Right ventricle myocardium inferior (tissue), 1 donor: ENCODE data around the gene NMRK1. TPM values are rescaled to one million over a fixed set of nuclear protein-coding genes. Genes with fewer than 3 reads are reported as not detected.

Experiments
- ATAC-seq: fragments of 200-7000 bp; cut with Tn5 transposase; one replicate; pipeline ENCODE4 v1.9.1; 2020; ENCODE audit warnings: mild to moderate bottlenecking, moderate library complexity
- DNase-seq: peaks from one replicate; pipeline ENCODE4 v3.0.0; 2021; ENCODE audit errors: missing footprints
- intact Hi-C: fragments of 100-400 bp; cut with DNase I; formaldehyde crosslinking; loops from one replicate; pipeline ENCODE4 v1.11.0; 2022
- total RNA-seq: library from RNA; stranded (reverse); fragmentation: NEBNext Ultra II Directional; extraction: Animal tissue kit (Norgen Biotek cat#: 25700); gene quantifications from one replicate; pipeline ENCODE4 v1.2.1, GENCODE V29; 2021
- donor health status: DM: no; HTN: yes; CAD: no; lungs with severe emphysema.

Gene NMRK1
- total RNA-seq, 1 donor from 2014 or later, result 21.9 TPM

DNA sequence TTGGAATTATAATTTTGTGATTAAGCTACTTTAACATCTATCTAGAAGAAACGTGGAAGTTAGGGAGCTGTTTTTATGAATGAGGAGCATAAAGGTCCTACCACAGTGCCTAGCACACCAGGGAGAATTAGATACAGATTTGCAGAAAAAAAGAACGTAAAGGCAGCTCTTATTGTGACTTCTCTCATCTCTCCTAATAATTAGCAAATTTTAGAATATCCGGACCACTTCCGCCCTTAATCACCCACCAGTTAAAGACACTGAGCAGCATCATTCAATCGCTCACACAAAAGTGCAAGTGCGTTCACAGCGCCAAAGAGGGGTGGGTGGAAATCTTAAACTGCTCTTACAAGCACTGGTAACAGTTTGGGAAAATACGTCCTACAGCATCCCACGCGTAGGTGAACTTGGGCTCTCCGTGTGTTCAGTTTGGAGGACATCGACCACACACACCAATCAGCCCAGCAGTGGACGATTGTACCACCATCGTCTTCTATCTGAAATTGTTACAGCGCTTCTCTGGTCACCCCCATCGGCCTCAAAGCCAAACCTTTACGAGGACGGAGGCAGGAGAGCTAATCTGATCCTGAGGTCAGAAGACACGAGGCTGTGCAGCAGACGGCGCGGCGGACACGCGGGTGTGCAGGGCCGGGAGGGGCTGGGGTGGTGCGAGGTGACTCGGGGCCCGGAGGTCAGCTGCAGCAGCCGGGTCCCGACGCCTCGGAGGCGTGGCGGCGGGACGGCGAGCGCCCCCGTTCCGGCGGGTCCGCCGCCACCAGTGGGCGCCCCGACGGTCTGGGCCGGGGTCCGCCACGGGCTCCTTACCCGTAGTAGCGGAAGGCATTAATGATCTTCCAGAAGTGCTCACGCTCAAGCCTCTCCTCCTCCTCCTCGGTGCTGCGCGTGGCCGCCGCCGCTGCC is 60.5 kb downstream of the NMRK1 start:
- peak; percentile 85 for DNase-seq
- intact Hi-C loops, result loop anchor here (5.0 kb wide), 2 partner anchors 60 to 75 kb away; partner anchors contain the start of genes C9orf40, NMRK1 and OSTF1

DNA sequence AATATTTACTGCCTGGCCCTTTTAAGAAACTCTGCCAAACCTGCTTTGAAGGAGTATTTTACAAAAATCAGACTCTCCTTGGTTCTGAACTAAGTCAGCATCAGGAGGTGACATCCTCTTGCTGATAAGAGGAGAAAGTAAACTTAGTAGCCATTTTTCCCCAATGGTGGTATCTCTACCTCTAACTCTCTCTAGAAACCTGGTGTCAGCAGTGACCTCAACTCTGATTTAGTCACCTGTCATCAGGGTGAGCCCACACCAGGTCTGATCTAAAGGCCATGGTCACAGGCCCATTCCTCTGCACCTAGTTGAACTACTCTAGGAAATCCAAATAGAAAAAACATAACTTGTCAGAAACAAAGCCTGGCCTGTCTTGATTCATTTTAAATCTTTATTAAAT is 64.1 kb downstream of the NMRK1 start:
- DNase-seq (no peak), ATAC-seq (no peak)
- intact Hi-C loops, result no loop called here

More for the DNA sequence above, 60.5 kb downstream of the NMRK1 start:
- ATAC-seq, result peak; percentile 66

DNA sequence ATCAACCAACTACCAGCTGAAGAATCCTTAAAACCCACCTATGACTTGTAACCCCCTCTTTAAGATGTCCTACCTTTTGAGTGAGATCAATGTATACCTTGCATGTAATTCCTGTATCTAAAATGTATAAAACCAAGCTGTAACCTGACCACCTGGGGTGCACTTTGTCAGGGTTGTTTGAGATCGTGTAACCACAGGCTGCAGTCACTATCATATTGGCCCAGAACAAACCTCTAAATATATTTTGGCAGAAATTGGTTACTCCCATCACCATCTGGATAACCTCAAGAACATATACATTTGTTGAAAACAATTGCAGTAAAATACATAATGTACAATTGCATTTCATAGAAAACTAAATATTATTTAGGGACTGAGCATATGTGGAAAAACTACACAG is 68.3 kb downstream of the NMRK1 start:
- ATAC-seq (no peak), DNase-seq (no peak)
- intact Hi-C loops, result no loop called here

DNA sequence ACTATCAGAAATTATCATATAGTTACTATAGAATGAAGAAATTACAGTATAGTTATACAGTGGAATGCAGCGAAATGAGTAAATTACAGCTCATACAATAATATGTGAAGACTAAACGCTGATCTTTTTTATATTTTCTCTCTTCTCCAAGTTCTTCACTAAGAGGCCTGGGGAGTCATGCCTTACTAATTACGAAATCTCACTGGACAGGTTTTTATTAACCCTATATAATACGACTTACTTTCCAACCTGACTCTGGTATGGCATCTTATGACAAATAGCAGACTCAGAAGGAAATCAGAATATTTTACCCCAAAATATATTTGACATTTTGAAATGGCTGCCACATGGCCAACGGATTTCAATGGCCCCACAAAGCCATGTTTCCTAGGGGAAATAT is 68.9 kb downstream of the NMRK1 start:
- ATAC-seq, result no peak
- DNase-seq, result no peak
- intact Hi-C loops, result no loop called here

DNA sequence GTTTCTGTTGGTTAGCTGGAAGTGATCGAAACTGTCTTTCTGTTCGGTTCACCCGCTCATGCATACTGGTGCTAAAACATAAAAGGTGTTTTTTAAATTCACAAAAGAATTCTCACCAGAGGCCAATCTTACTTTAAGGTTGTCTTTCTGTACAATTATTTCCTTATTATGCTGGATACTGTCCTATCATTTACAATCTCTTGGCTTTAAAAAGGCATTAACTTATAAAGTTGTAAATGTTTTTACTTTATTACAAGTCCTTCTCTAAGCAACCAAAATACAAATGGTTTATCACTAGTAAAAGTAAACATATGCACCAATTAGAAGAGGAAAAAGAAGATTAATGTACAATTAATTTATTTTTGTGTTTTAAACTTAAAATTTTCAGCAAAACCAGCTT is 70.6 kb downstream of the NMRK1 start:
- intact Hi-C loops, result no loop called here
- DNase-seq (no peak), ATAC-seq (no peak)

DNA sequence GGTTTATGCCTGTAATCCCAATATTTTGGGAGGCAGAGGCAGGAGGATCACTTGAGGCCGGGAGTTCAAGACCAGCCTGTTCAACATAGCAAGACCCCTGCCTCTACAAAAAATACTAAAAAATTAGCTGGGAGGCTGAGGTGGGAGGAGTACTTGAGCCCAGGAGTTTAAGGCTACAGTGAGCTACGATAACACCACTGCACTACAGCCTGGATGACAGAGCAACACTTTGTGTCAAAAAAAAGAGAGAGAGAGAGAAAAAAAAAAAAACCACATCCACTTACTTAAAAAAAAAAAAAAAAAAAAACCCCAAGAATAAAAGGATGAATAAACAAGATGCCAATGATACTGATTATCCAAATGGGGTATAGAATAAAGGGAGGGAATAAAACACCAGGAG is 74.2 kb downstream of the NMRK1 start:
- intact Hi-C loops, result no loop called here
- ATAC-seq, result no peak
- no peak for DNase-seq

Other genes with a start within 250 kb of the NMRK1 start
- 0.27 TPM for gene TRPM6, start 200.2 kb downstream of the NMRK1 start, total RNA-seq
- 2.8 TPM for gene C9orf40, start 135.2 kb downstream of the NMRK1 start, total RNA-seq
- gene CARNMT1, start 59.9 kb downstream of the NMRK1 start, total RNA-seq, result 14.7 TPM
- gene OSTF1, start 359 bp upstream of the NMRK1 start, total RNA-seq, result 25.0 TPM